PC-9 (cell line): Measurements from ENCODE around the gene AUH.

Source experiments
- CTCF ChIP-seq: fragments of 200-600 bp; sonication (generic); conservative IDR thresholded peaks from 2 replicates; pipeline ENCODE4 v1.6.1; 2017; ENCODE audit warnings: mixed run types, antibody characterized with exemption, mild to moderate bottlenecking, moderate library complexity
- EZH2 ChIP-seq: fragments of 200-600 bp; sonication (generic); IDR thresholded peaks from 2 replicates; pipeline ENCODE4 v1.8.0; 2017; ENCODE audit warnings: antibody characterized with exemption, low read depth

GRCh38 chr9:91361291-91362050, at the start of gene AUH:
- TF ChIP-seq CTCF: no peak
- TF ChIP-seq EZH2: no peak
